GM18498 (cell line): ENCODE results near the gene OR2AE1.

Experiments
- ATAC-seq: cut with Tn5 transposase; IDR thresholded peaks from one replicate; pipeline ENCODE4 v1.9.1; 2021; ENCODE audit warnings: mild to moderate bottlenecking, moderate library complexity; ENCODE audit not compliant: unreplicated experiment

The OR2AE1 gene

DNA sequence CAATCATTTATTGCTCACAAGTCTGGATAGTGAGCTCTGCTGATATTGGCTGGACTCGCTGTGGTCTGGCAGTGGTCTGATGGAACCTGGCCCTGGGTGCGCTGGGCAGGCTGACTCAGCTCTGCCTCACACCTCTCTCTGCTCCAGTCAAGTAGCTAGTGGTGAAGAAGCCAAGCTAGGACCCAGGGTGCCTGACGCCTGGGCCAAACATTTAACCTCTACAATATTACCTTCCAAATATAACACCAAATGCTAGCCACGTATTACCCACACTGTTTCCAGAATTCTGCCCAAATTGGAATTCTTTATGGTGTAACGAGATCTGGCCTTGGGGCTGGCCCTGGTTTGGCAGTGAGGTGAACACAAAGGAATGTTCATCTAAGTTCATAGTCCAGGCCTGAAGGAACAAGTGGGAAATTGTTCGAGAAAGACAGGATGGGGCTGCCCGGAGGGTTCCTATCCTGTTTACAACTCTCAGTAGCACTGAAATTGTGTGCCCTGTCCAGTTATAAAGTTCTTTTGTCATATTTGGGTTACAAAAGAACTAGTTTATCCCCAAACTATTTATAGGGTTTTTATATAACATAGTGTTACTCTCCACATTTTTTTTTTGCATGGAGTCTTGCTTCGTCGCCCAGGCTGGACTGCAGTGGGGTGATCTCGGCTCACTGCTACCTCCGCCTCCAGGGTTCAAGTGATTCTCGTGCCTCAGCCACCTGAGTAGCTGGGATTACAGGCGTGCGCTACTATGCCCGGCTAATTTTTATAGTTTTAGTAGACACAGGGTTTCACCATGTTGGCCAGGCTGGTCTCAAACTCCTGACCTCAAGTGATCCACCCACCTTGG lies 16.3 kb downstream of the OR2AE1 start:
- no peak for ATAC-seq

DNA sequence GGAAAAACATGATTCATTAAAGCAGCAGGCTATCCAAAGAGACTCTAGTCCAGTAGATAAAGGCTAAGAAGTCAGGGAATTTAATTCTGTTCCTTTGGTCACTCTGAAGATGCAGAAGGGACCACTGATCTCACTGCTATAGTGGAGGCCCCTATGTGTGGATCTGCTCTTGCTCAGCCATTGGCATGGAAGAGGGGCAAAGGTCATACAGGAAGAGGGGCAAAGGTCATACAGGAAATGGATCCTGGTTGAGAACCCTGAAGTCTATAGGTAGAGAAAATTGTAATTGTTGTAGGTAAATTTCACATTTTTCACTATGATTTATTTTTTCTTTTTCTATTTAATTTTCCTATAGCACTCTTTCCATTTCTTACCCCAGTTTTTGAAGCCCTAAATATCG lies 21.6 kb downstream of the OR2AE1 start:
- ATAC-seq, result no peak

DNA sequence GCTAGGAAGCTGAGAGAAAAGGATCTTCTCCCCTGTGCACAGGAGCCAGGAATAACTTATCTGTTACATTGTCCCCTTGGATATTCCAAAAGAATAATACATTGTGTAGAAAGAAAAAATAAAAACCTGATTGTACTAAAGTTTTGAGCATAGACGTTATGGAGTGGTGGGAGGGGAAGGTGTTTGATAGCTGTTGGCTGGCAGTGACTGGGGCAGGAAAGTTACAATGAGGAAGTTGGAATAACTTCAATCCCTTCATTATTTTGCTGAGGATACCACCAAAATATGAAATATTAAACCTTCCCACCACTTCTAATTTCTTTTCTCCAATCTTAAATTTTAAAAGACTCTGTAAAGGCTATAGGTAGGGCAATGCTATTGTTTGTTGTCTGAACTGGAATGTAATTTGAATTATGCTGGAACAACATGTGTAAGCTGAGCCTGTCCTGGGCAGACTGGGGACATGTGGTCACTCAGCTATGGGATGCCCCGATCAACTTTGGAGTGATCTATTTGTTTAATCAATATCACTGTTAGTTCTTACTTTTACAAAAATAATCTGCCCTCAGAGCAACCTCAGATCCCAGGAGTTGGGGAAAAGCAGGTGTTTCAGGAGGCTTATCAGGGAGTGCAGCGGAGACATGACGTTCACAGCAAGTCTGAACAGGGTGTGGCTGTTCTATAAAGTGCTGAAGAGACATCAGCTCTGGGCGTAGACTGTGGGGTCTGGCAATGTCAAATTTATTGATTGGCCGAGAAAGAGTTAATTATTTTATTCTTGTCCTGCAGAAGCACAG lies 28.2 kb downstream of the OR2AE1 start:
- no peak for ATAC-seq

DNA sequence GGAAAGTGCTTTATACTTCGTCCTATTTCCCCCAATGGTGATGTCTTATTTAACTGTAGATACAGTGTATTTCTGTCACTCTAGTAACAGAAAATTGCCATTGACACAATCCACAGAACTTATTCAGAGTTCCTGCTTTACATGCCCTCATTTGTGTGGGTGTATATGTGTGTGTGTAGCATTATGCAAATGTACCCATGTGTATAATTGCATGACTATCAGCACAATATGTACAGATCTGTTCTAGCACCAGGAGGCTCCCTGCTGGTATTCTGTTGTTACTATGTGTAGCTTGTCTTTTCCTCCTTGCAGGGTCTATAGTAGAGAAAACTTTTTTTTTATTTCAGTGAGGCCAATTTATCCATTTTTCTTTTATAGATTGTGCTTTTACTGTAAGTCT lies 32.5 kb downstream of the OR2AE1 start:
- no peak for ATAC-seq

DNA sequence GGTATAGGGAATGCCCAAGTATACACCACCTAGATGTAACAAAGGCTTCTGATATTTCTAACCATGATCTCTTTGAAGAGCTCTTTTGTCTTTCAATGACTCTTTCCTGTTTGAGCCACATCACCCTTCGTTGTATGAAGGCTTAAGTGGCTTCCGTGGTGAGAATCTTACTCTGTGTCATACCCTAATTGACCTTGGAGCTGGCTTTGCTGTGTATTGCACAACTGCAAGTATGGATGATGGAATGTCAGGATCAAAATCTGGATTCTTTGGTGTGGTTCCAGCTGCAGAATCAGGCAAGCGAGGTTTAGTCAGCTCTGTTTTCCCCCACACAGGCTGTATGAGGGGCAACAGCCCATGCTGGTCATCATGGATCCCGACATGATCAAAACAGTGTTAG lies 33.0 kb downstream of the OR2AE1 start:
- ATAC-seq, result no peak

DNA sequence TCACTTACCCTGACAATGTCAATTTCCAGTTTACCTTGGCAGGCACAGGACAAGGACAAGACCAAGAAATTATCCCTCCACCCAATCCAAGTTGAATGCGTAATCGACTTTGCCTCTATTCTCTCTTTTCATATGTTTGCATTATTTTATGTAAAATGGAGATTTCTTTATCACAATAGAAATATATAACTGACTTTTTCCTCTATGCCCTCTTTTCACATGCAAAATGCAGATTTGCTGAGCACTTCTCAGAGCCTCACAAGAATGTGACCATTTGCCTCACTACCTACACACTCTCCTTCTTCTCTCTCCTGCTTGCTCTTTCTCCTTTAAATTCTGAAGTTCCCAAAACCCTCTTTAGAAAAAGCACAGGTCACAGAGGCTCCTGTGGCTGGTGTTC lies 33.9 kb downstream of the OR2AE1 start:
- no peak for ATAC-seq

DNA sequence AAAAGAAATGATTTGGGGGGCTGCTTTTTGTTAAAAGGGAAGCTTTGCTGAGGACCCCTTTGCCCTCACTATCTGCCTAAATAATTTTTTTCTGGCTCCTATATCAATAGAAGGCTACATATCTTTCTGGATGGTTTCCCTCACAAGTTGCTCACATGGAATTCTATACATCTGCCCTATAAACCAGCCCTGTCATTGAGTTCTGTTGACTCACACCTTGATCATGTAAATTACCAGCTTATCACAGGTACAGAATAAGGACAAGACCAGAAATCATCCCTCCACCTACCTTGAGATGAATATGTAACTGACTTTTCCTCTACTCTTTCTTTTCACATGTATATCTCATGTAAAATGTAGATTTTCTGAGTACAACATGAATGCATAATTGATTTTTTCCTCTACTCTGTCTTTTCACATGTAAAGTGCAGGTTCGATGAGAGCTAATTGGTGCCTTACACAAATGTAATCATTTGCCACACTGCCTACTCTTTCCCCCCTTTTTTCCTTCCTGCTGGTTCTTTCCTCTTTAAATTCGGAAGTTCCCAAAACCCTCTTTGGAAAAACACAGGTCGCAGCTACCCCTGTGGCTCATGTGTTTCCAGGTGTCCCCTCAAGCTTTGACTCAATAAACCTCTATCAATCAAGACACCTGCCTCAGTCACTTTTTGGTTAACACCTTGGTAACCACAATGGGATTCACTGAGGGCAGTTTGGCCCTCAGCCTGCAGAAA lies 36.5 kb downstream of the OR2AE1 start:
- no peak for ATAC-seq

DNA sequence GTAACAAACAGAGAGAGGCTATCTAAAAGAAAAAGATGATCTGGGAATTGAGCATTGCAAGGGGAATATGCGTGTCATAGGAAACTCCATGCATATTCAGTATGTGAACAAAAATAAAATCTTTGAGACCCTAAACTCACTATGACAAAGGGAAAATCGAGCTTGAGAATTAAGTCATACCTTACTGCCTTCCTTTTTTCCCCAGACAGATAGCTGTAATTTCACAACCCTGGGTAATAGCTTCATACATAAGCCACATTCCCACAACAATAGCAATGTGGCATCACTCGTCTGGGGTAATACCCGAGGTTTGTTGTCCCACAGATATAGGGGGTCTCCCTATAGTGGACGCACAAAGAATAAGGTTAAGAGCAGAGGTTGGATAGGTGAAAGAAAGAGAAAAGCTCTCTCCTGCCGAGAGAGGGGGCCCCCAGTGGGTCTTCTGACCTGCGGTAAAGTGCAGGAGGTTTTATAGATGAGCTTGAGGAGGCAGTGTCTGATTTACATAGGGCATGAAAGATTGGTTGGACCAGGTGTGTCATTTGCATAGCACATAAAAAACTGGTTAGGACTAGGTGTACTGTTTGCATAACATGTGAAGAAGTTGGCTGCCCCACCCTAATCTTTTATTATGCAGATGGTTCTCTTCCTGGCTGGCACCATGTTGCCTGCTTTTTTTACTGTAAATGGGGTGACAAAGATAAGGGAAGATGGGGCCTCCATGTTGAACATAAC lies 37.4 kb downstream of the OR2AE1 start:
- no peak for ATAC-seq

DNA sequence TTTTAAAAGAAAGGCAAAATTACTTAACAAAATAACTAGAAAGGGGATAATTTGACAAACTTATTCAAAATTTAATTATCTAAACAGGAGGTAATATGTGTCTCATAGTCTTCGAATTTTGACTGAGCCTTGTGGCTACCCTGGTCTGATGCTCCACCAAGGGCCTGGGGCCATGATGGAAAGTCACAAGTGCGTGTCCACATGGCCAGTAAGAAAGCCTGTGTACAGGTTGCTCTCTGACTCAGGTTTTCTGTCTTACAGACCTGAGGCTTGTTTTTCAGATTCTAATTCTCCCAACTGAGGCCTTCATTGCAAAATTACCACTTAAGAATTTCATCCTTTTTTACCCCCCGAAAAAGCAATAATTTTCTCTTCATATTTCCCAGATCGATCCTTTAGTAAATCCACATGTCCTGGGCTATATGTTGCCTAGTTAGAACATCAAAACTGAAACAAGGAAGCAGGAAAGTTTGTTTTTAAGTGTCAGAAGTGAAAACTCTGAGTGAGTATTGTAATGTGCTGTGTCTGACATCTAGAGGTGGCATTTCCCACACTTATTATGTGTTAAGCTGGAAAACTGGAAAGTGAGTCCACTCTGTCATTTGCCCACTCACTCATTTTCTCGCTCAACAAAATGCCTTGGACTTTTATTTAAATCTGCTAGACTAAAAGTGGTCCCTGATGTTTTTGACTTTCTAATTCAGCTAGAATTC lies 39.0 kb downstream of the OR2AE1 start:
- ATAC-seq, result no peak

DNA sequence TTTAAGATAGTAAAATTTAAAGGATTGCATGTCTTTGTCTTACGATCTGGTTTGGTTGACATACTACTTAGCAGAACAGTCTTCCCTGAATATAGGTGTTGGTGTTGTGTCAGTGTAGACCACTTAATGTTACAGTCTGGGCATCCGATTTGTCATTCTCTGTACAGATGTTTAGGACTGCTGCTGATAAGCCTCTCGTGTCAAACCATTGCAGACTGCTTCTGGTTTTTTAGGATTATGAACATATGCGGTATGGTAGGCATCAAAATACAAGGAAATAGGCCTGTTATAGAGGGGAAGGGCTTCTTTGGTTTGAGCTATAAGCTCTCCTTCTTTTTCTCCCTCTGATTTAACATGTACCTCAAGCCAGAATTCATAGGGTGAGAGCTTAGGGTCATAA lies 41.6 kb downstream of the OR2AE1 start:
- no peak for ATAC-seq

DNA sequence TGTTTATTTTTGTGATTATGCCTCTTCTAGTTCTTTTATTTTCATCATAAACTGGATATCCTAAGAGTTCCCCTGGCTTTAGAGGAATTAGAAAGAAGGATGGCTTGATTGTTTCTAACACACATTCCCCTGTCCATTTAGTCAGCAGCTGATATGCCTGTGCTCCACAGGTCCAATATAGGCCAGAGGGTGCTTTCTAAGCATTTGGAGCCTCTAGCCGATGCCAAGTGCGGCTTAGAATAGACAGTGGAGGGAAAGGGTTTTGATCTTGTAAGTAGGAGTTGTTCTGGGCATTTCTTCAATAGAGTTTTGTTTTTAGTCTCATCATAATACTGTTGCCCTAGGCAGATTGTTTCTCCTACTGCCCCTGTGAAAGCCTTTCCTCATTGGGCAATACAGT lies 42.5 kb downstream of the OR2AE1 start:
- no peak for ATAC-seq

DNA sequence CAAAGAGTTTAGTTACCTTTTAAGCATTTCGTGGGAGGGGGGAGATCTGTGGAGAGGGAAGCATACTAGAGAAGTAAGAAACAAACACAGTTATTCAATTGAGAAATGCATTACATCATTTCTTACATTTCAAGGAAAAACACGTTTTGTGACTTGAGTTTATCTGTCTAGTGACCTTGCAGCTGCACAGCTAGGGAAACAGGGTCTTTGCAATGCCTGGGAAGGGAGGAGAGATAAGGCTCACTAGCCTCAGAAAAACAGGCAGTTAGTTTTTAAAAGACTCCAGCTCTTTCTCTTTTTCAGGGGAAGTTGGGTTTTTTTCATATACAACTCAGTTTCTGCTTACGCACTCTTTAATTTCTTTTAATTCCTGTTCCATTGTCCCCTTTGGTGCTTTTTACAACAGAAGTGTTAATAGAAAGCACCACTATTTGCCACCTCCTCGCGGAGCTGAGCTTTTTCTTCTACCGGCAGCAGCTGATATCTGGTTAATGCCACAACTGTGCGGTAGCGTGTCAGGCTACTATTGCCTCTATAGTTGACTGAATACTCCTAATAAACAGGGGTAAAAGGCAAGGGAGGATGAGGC lies 43.5 kb downstream of the OR2AE1 start:
- no peak for ATAC-seq

DNA sequence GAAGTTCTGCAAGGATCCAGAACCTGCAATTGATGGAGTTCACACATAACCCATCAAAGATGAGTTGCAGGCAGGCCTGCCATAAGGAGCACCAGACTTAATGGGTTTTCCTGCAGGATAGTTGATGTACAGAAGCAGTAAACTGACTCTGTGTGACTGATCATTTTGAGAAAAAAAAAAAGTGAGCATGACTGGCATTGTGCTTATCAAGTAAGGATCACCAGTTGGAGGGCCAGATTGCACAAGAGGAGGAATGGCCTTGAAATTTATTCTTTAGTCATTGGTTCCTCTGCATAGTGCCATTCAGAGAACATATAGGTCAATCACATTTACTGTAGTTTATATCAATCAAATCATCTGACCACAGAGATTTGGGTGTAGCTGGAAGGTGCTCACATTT lies 45.2 kb downstream of the OR2AE1 start:
- no peak for ATAC-seq

DNA sequence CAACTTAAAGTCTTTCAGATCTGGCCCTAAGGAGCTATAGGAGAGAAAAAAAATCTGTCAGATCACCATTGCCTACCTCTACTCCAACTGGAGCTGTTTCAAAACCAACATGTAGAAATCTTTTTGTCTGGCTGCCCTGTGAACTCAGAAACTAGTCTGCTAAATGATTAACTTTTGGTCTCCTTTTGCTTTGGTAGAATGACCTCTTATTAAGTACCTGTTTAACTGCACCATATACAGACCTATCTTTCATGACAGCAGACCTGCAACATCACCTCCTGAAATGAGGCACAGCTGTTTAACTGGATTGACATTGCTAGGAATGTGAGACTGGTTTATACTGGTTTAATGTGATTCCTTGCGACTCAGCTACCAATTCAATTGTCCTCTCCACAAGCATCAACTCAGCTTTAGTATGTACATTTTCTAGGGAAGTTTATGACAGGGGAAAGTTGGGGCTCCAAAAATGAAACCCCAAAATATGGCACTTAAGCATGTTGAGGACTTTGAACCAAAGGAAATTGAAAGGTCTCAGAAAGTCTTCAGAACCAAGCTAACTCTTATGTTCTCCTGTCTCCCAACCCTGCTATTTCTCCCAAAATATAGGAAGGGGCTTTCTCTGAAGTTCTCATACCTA lies 47.2 kb downstream of the OR2AE1 start:
- no peak for ATAC-seq

DNA sequence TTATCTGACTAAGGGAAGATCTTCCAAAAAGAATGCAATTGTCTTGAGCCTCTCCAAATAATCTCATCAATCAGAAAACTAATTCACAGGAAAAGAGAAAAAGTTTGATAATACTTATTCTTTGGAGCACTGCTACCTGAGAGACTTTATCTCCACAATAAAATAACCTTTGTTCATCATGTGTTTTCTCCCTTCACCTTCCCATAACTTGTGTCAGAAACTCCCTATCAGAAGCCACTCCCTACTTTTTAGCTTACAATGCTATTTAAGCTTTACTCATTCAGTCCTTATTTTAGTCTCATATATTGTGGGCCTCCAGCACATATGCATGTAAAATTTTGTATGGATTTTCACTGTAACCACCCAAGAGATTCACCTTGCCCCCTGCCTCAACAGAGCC lies 48.0 kb downstream of the OR2AE1 start:
- ATAC-seq, result no peak

DNA sequence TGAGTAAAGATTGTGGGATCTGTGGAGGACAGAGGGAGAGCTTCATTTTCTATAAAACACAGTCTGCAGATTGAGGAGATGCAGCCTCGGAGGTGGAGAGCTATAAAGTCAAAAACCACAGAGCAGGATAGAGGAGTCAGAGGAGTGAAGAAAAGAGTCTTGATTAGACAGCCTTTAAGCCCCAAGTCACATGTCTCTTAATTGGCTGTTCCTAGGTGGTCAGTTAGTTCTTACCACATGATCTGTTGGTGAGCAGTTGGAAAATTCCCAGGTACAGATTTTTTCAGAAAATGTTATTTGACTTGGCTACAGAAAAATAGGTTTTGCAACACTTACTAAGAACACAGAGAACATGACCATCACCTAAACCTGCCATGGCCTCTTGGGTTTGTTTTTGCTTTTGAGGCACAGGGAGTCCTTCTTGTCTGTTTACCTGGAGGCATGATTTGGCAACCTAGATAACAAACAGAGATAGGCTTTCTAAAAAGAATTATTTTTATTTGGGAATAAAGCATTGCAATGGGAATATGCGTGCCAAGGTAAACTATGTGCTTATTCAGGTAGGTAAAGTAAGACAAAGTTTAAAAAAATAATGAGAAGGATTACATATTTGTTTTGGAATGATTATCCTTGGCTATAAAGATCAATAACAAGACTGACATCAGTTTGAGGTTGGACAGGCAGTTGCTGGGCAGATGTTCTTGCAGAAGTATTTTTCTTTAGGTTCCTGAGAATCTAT lies 49.6 kb downstream of the OR2AE1 start:
- ATAC-seq, result no peak
